H9 (cell line): Measurements from ENCODE around the gene ZNF688. TPM values are rescaled to one million over a fixed set of nuclear protein-coding genes. Genes with fewer than 3 reads are reported as not detected.

ENCODE experiments used
- DNase-seq: peaks from one replicate; pipeline ENCODE4 v3.0.0-alpha.2; 2017
- H2AFZ ChIP-seq: one replicate; pipeline ENCODE4 v1.6.1; 2013; ENCODE audit warnings: mild to moderate bottlenecking, low read length, control low read depth, moderate library complexity
- H2AK5ac ChIP-seq: 2 replicates; pipeline ENCODE4 v1.6.1; 2013; ENCODE audit warnings: low read length, control low read depth, mixed read lengths; ENCODE audit not compliant: insufficient read length
- H2BK120ac ChIP-seq: one replicate; pipeline ENCODE4 v1.6.1; 2013; ENCODE audit warnings: low read depth, mild to moderate bottlenecking, low read length, control low read depth, inconsistent platforms; ENCODE audit not compliant: poor library complexity, severe bottlenecking
- H2BK12ac ChIP-seq: 2 replicates; pipeline ENCODE4 v1.6.1; 2013; ENCODE audit warnings: low read length, control low read depth, mixed read lengths, low read depth; ENCODE audit not compliant: insufficient read length
- H2BK15ac ChIP-seq: 2 replicates; pipeline ENCODE4 v1.6.1; 2013; ENCODE audit warnings: low read depth, low read length, control low read depth
- H2BK20ac ChIP-seq: one replicate; pipeline ENCODE4 v1.6.1; 2013; ENCODE audit warnings: low read depth, mild to moderate bottlenecking, low read length, control low read depth, inconsistent platforms; ENCODE audit not compliant: poor library complexity, severe bottlenecking
- H2BK5ac ChIP-seq: 2 replicates; pipeline ENCODE4 v1.6.1; 2013; ENCODE audit warnings: low read length, control low read depth, mixed read lengths; ENCODE audit not compliant: insufficient read length
- H3K14ac ChIP-seq: 2 replicates; pipeline ENCODE4 v1.6.1; 2013; ENCODE audit warnings: low read length, control low read depth; ENCODE audit not compliant: insufficient read depth
- H3K18ac ChIP-seq: 2 replicates; pipeline ENCODE4 v1.6.1; 2013; ENCODE audit warnings: low read depth, mild to moderate bottlenecking, mixed read lengths, low read length, control low read depth; ENCODE audit not compliant: insufficient read length
- H3K23ac ChIP-seq: 2 replicates; pipeline ENCODE4 v1.6.1; 2013; ENCODE audit warnings: low read length, control low read depth, mixed read lengths, low read depth; ENCODE audit not compliant: insufficient read length
- H3K23me2 ChIP-seq: 2 replicates; pipeline ENCODE4 v1.6.1; 2013; ENCODE audit warnings: low read depth, mild to moderate bottlenecking, mixed read lengths, low read length, control low read depth; ENCODE audit not compliant: insufficient read length, poor library complexity, severe bottlenecking
- H3K27ac ChIP-seq: 2 replicates; pipeline ENCODE4 v1.5.1; 2013; ENCODE audit warnings: low read length, control low read depth, mixed read lengths, low read depth; ENCODE audit not compliant: insufficient read length
- H3K27me3 ChIP-seq: 2 replicates; pipeline ENCODE4 v1.6.1; 2013; ENCODE audit warnings: low read length, control low read depth, inconsistent platforms; ENCODE audit not compliant: insufficient read depth
- H3K4ac ChIP-seq: 2 replicates; pipeline ENCODE4 v1.6.1; 2013; ENCODE audit warnings: low read depth, mild to moderate bottlenecking, control low read depth, inconsistent platforms, low read length, moderate library complexity
- H3K4me1 ChIP-seq: 2 replicates; pipeline ENCODE4 v1.6.1; 2013; ENCODE audit warnings: low read length, control low read depth, inconsistent platforms; ENCODE audit not compliant: insufficient read depth
- H3K4me2 ChIP-seq: 2 replicates; pipeline ENCODE4 v1.6.1; 2013; ENCODE audit warnings: low read length, control low read depth, mixed read lengths; ENCODE audit not compliant: insufficient read length, insufficient read depth
- H3K56ac ChIP-seq: 2 replicates; pipeline ENCODE4 v1.6.1; 2013; ENCODE audit warnings: low read depth, mild to moderate bottlenecking, mixed read lengths, low read length, control low read depth; ENCODE audit not compliant: insufficient read length
- H3K79me1 ChIP-seq: 2 replicates; pipeline ENCODE4 v1.6.1; 2013; ENCODE audit warnings: low read depth, mild to moderate bottlenecking, moderate library complexity, low read length, control low read depth, inconsistent platforms; ENCODE audit not compliant: insufficient read depth, poor library complexity, severe bottlenecking
- H3K79me2 ChIP-seq: 2 replicates; pipeline ENCODE4 v1.6.1; 2013; ENCODE audit warnings: low read length, control low read depth, inconsistent platforms; ENCODE audit not compliant: insufficient read depth
- H3K9ac ChIP-seq: 2 replicates; pipeline ENCODE4 v1.6.1; 2013; ENCODE audit warnings: low read length, control low read depth, mixed read lengths; ENCODE audit not compliant: insufficient read length; ENCODE audit errors: extremely low read depth
- H3K9me3 ChIP-seq: one replicate; pipeline ENCODE4 v1.6.1; 2013; ENCODE audit warnings: low read depth, low read length, inconsistent platforms; ENCODE audit not compliant: control insufficient read depth
- H3T11ph ChIP-seq: one replicate; pipeline ENCODE4 v1.6.1; 2013; ENCODE audit warnings: mild to moderate bottlenecking, low read length, control low read depth, inconsistent platforms
- H4K20me1 ChIP-seq: one replicate; pipeline ENCODE4 v1.6.1; 2013; ENCODE audit not compliant: control insufficient read depth, insufficient read length, insufficient read depth
- H4K5ac ChIP-seq: 2 replicates; pipeline ENCODE4 v1.6.1; 2013; ENCODE audit warnings: low read depth, mild to moderate bottlenecking, mixed read lengths, low read length, control low read depth; ENCODE audit not compliant: insufficient read length
- H4K8ac ChIP-seq: replicated peaks from 2 replicates; pipeline ENCODE4 v1.6.1; 2013; ENCODE audit warnings: low read length, control low read depth, mixed read lengths, low read depth; ENCODE audit not compliant: insufficient read length
- H4K91ac ChIP-seq: 2 replicates; pipeline ENCODE4 v1.6.1; 2013; ENCODE audit warnings: low read depth, mild to moderate bottlenecking, moderate library complexity, mixed read lengths, low read length, control low read depth; ENCODE audit not compliant: insufficient read length
- H3K27ac Mint-ChIP-seq, 3 experiments: 2 replicates in 2 of 3; 3 replicates in 1 of 3; pipeline ENCODE4 v1.8.0; 2020 to 2021; ENCODE audit warnings: mixed read lengths in 3 of 3, mild to moderate bottlenecking in 1 of 3, moderate library complexity in 1 of 3
- H3K27me3 Mint-ChIP-seq: 2 replicates; pipeline ENCODE4 v1.8.0; 2021; ENCODE audit warnings: low read depth, mild to moderate bottlenecking, moderate library complexity, mixed read lengths
- H3K36me3 Mint-ChIP-seq, 3 experiments: 2 replicates in 2 of 3; 3 replicates in 1 of 3; pipeline ENCODE4 v1.8.0; 2020 to 2021; ENCODE audit warnings: low read depth in 3 of 3, mixed read lengths in 3 of 3; ENCODE audit not compliant: insufficient read depth in 1 of 3
- H3K4me1 Mint-ChIP-seq, 2 experiments: 2 replicates each; pipeline ENCODE4 v1.8.0; 2020; ENCODE audit warnings: mixed read lengths in 2 of 2
- H3K4me3 Mint-ChIP-seq, 2 experiments: 2 replicates in 1 of 2; 3 replicates in 1 of 2; pipeline ENCODE4 v1.8.0; 2020 to 2021; ENCODE audit warnings: mild to moderate bottlenecking in 2 of 2, mixed read lengths in 2 of 2, moderate library complexity in 1 of 2
- H3K9me3 Mint-ChIP-seq, 2 experiments: 2 replicates in 1 of 2; 3 replicates in 1 of 2; pipeline ENCODE4 v1.8.0; 2020; ENCODE audit warnings: mild to moderate bottlenecking in 2 of 2, mixed read lengths in 2 of 2, moderate library complexity in 1 of 2
- CTCF ChIP-seq: fragments of 200-600 bp; sonication (generic); conservative IDR thresholded peaks from 3 replicates; pipeline ENCODE4 v1.8.0; 2021; ENCODE audit warnings: antibody characterized with exemption, mild to moderate bottlenecking
- WGBS: extraction: QIAGEN DNeasy Blood & Tissue Kit; methylation state at CpG from one replicate; pipeline ENCODE4 v1.1.7; 2013; ENCODE audit warnings: missing lambda C conversion rate, low lambda C conversion rate, mixed read lengths; ENCODE audit not compliant: insufficient read length; ENCODE audit errors: extremely low coverage; 5-methylcytosine and 5-hydroxymethylcytosine counted together
- total RNA-seq: library from RNA; stranded (reverse); gene quantifications from 2 replicates; pipeline ENCODE4 v1.2.1, GENCODE V29; 2021

The ZNF688 gene
- total RNA-seq, 1 experiment from 2014 or later: 4.5 TPM

GRCh38 chr16:30526823-30527634 is 44.5 kb downstream of the ZNF688 start:
- H3K79me1 ChIP-seq: no peaks in the 10 kb centered on the region
- peak overlapping the region; percentile 93 for H3K14ac ChIP-seq
- H4K20me1 ChIP-seq: no peaks in the 10 kb centered on the region
- H3K4ac ChIP-seq: no peak overlapping the region
- no peak; the same call in 1 of the 3 replicates for TF ChIP-seq CTCF
- Mint-ChIP-seq H3K4me1 (peaks cover 16% of the 10 kb centered on the region in 2 experiments), H3K27ac (peak overlapping the region; percentile 88 to 92 (median 90); a peak in 5 of 7 replicates), H3K27me3 (no peaks in the 10 kb centered on the region), H3K4me3 (peak overlapping the region; percentile 74 to 84), H3K36me3 (peaks cover 2 to 31% (median 21%) of the 10 kb centered on the region in 3 experiments; a peak in 5 of 7 replicates), H3K9me3 (no peaks in the 10 kb centered on the region)
- H4K8ac ChIP-seq: no peak overlapping the region
- no peak overlapping the region for H2BK12ac ChIP-seq
- peak overlapping the region; percentile 65 for H3K27ac ChIP-seq
- H2AFZ ChIP-seq: no peak overlapping the region
- H3K18ac ChIP-seq: peak overlapping the region; percentile 94
- no peak overlapping the region for H2AK5ac ChIP-seq
- H3K23ac ChIP-seq: no peak overlapping the region
- no peaks in the 10 kb centered on the region for H3K79me2 ChIP-seq
- no peak overlapping the region for H4K91ac ChIP-seq
- H2BK20ac ChIP-seq: no peak overlapping the region
- H3K4me1 ChIP-seq: peaks cover 2% of the 10 kb centered on the region; the same call in 1 of the 2 replicates
- no peak overlapping the region for H2BK5ac ChIP-seq
- DNase-seq: peak; percentile 99
- H3T11ph ChIP-seq: no peak overlapping the region
- H3K56ac ChIP-seq: no peak overlapping the region
- no peak overlapping the region for H4K5ac ChIP-seq
- peak overlapping the region; percentile 83 for H3K4me2 ChIP-seq
- H3K9me3 ChIP-seq: no peaks in the 10 kb centered on the region
- H3K23me2 ChIP-seq: peaks cover 15% of the 10 kb centered on the region
- no peaks in the 10 kb centered on the region for H3K27me3 ChIP-seq
- peak overlapping the region; percentile 70 for H3K9ac ChIP-seq
- no CpG with 5 or more reads among the region's 79 CpGs for WGBS
- no peak overlapping the region for H2BK15ac ChIP-seq
- H2BK120ac ChIP-seq: no peak overlapping the region
